ENCODE data around the gene CEMIP.

CEMIP gene

DNA sequence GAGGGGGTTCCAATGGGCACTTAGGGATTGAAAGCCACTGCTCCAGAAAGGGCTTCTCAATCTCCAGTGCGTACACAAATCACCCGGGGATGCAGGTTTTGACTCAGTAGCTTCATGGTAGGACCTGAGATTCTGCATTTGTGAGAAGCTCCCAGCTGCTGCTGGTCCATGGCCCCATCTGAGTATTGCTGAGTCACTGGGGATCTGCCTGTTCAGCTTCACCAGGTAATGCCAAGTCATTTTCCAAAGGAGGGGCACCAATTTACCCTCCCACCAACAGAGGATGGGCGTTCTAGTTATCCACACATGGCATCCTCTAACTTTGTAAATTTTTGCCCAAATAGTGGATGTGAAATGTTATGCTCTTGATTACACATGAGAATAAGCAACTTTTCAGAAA lies 12.9 kb upstream of the CEMIP start:
- DNase-seq (ENCODE audit: low spot score in 2 of 2) (no peak), ATAC-seq (replicated peaks; ENCODE audit: extremely low read depth, poor library complexity, severe bottlenecking) (no peak)
- Mint-ChIP-seq H3K27ac (ENCODE audit: low read depth) (no peak overlapping the region), H3K27me3 (no peaks in the 10 kb centered on the region), H3K9me3 (no peaks in the 10 kb centered on the region), H3K4me3 (no peak overlapping the region), H3K4me1 (peaks cover 7% of the 10 kb centered on the region), H3K36me3 (ENCODE audit: insufficient read depth) (no peaks in the 10 kb centered on the region)

DNA sequence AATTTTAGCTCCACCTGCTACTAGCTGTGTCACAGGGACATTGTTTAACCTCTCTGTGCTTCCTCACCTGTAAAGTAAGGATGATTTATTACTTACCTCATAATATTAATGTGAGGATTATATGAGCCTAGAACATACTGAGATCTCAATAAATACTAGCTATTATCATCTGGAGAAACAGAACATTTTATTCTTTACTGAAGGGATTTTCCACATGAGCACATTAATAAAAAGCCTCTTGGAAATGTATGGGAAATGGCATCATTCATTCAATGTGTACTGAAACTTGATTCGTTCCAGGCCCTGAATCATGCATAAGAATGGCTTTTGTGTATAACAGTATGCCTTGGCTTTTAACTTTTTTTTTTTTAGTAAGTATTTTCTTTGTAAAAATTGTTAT lies 11.0 kb upstream of the CEMIP start:
- DNase-seq (ENCODE audit: low spot score in 2 of 2) (no peak), ATAC-seq (replicated peaks; ENCODE audit: extremely low read depth, poor library complexity, severe bottlenecking) (no peak)
- Mint-ChIP-seq H3K27me3 (no peaks in the 10 kb centered on the region), H3K4me1 (peaks cover 7% of the 10 kb centered on the region), H3K9me3 (no peaks in the 10 kb centered on the region), H3K36me3 (ENCODE audit: insufficient read depth) (no peaks in the 10 kb centered on the region), H3K27ac (ENCODE audit: low read depth) (no peak overlapping the region), H3K4me3 (no peak overlapping the region)

DNA sequence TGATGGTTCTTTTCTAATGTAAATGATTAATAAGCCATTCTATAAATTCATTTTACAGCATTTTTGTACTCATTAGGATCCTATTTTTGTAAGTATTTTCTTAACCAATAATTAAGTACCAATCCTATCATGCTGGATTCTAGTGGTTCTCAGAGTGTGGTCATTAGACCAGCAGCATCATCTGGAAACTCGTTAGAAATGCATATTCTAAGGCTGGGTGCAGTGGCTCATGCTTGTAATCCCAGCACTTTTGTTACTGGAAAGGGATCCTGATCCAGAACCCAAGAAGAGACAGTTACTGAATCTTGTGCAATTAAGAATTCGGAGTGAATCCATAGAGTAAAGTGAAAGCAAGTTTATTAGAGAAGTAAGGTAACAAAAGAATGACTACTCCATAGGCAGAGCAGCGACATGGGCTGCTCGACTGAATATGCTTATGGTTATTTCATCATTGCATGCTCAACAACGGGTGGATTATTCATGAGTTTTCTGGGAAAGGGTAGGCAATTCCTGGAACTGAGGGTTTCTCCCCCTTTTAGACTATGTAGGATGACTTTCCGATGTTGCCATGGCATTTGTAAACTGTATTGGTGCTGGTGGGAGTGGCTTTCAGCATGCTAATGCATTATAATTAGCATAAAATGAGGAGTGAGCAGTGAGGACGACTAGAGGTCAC lies 9.9 kb upstream of the CEMIP start:
- peaks cover 7% of the 10 kb centered on the region for H3K4me1 Mint-ChIP-seq
- H3K36me3 Mint-ChIP-seq (ENCODE audit: insufficient read depth): no peaks in the 10 kb centered on the region
- no peaks in the 10 kb centered on the region for H3K27me3 Mint-ChIP-seq

GRCh38 chr15:80769829-80770705 lies 9.1 kb upstream of the CEMIP start:
- no peaks in the 10 kb centered on the region for H3K27me3 Mint-ChIP-seq
- no peaks in the 10 kb centered on the region for H3K36me3 Mint-ChIP-seq (ENCODE audit: insufficient read depth)
- H3K27ac Mint-ChIP-seq (ENCODE audit: low read depth): no peak overlapping the region
- H3K4me1 Mint-ChIP-seq: peaks cover 7% of the 10 kb centered on the region
- DNase-seq (ENCODE audit: low spot score in 2 of 2) (no peak), ATAC-seq (replicated peaks; ENCODE audit: extremely low read depth, poor library complexity, severe bottlenecking) (no peak)
- no peak overlapping the region for H3K4me3 Mint-ChIP-seq
- H3K9me3 Mint-ChIP-seq: no peaks in the 10 kb centered on the region

More for the DNA sequence above, 9.9 kb upstream of the CEMIP start:
- Mint-ChIP-seq H3K9me3 (no peaks in the 10 kb centered on the region), H3K27ac (ENCODE audit: low read depth) (no peak overlapping the region), H3K4me3 (no peak overlapping the region)
- DNase-seq (ENCODE audit: low spot score in 2 of 2) (no peak), ATAC-seq (replicated peaks; ENCODE audit: extremely low read depth, poor library complexity, severe bottlenecking) (no peak)

DNA sequence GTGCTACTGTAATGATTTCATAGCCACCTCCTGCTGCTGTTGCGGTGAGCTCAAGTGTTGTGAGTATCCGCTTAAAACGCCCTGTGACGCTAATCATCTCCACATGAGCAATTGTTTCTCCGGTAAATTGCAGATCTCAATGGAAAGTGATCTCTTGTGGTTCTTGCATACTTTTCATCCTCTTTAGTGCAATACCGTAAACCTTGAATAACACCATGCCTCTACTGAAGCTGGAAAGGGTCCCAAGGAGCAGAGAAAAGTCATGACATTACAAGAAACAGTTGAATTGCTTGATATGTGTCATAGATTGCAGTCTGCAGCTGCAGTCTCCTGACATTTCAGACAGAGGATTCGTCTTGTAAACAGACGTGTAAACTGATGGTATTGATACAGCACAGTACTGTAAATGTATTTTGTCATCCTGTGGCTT lies 6.0 kb upstream of the CEMIP start:
- no peaks in the 10 kb centered on the region for H3K36me3 Mint-ChIP-seq (ENCODE audit: insufficient read depth)
- DNase-seq (ENCODE audit: low spot score in 2 of 2): no peak

GRCh38 chr15:80773792-80774352 lies 5.3 kb upstream of the CEMIP start:
- Mint-ChIP-seq H3K4me1 (peaks cover 7% of the 10 kb centered on the region), H3K36me3 (ENCODE audit: insufficient read depth) (no peaks in the 10 kb centered on the region), H3K27ac (ENCODE audit: low read depth) (no peak overlapping the region), H3K27me3 (peaks cover 15% of the 10 kb centered on the region), H3K9me3 (no peaks in the 10 kb centered on the region), H3K4me3 (no peak overlapping the region)
- DNase-seq (ENCODE audit: low spot score in 2 of 2) (no peak), ATAC-seq (replicated peaks; ENCODE audit: extremely low read depth, poor library complexity, severe bottlenecking) (no peak)

More for the DNA sequence above, 6.0 kb upstream of the CEMIP start:
- no peak for ATAC-seq (replicated peaks; ENCODE audit: extremely low read depth, poor library complexity, severe bottlenecking)
- H3K4me1 Mint-ChIP-seq: peaks cover 7% of the 10 kb centered on the region
- H3K27me3 Mint-ChIP-seq: peaks cover 11% of the 10 kb centered on the region
- no peaks in the 10 kb centered on the region for H3K9me3 Mint-ChIP-seq
- H3K27ac Mint-ChIP-seq (ENCODE audit: low read depth): no peak overlapping the region
- H3K4me3 Mint-ChIP-seq: no peak overlapping the region

- no peak for DNase-seq (ENCODE audit: low spot score in 2 of 2)
- no peaks in the 10 kb centered on the region for H3K36me3 Mint-ChIP-seq (ENCODE audit: insufficient read depth)
- no peaks in the 10 kb centered on the region for H3K9me3 Mint-ChIP-seq
- no peak for ATAC-seq (replicated peaks; ENCODE audit: extremely low read depth, poor library complexity, severe bottlenecking)
- H3K4me1 Mint-ChIP-seq: peaks cover 4% of the 10 kb centered on the region
- peaks cover 18% of the 10 kb centered on the region for H3K27me3 Mint-ChIP-seq
- H3K27ac Mint-ChIP-seq (ENCODE audit: low read depth): no peak overlapping the region
- H3K4me3 Mint-ChIP-seq: no peak overlapping the region
These were observed 4.7 kb upstream of the CEMIP start for GRCh38 chr15:80774486-80774885.

- ATAC-seq (replicated peaks; ENCODE audit: extremely low read depth, poor library complexity, severe bottlenecking): no peak
- H3K27ac Mint-ChIP-seq (ENCODE audit: low read depth): no peak overlapping the region
- no peak overlapping the region for H3K4me3 Mint-ChIP-seq
- peaks cover under 1% of the 10 kb centered on the region for H3K36me3 Mint-ChIP-seq (ENCODE audit: insufficient read depth)
- H3K9me3 Mint-ChIP-seq: no peaks in the 10 kb centered on the region
- peaks cover 9% of the 10 kb centered on the region for H3K4me1 Mint-ChIP-seq
- DNase-seq (ENCODE audit: low spot score in 2 of 2): no peak
- H3K27me3 Mint-ChIP-seq: peaks cover 26% of the 10 kb centered on the region
These were observed 3.8 kb upstream of the CEMIP start for GRCh38 chr15:80775338-80775737.

DNA sequence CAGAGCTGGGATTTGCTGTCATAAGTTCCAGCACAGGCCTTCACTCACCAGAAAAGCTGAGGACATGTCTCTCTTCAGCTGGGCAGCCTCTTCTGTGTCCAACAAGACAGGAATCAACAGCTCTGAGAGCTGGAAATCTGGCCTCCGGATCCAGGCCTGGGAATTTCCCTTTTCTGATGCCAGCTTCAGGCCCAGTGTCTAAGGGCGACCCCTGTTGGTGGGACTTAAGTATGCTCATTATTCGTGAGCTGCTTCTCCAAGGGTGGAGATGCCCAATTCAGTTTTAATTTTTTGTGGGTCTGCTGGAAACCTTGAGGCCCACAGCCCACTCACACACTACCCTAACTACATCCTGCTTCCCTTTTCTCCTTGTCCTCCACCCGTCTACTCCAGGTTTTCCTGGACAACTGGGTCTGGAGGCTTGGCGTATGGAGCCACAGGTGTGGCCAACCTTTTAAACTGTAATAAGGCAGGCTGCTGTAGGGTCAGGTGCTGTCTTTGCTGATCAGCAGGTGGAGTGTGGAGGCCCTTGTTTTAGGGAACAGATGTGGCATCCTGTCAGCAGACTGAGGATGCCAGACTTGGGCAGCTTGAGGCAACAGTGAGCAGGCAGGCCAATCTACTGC lies 2.6 kb upstream of the CEMIP start:
- Mint-ChIP-seq H3K27ac (ENCODE audit: low read depth) (no peak overlapping the region), H3K36me3 (ENCODE audit: insufficient read depth) (peaks cover 2% of the 10 kb centered on the region), H3K9me3 (no peaks in the 10 kb centered on the region), H3K4me3 (no peak overlapping the region), H3K4me1 (peaks cover 9% of the 10 kb centered on the region), H3K27me3 (peaks cover 38% of the 10 kb centered on the region)
- DNase-seq (ENCODE audit: low spot score in 2 of 2) (peak; percentile 44 to 48), ATAC-seq (replicated peaks; ENCODE audit: extremely low read depth, poor library complexity, severe bottlenecking) (no peak)

DNA sequence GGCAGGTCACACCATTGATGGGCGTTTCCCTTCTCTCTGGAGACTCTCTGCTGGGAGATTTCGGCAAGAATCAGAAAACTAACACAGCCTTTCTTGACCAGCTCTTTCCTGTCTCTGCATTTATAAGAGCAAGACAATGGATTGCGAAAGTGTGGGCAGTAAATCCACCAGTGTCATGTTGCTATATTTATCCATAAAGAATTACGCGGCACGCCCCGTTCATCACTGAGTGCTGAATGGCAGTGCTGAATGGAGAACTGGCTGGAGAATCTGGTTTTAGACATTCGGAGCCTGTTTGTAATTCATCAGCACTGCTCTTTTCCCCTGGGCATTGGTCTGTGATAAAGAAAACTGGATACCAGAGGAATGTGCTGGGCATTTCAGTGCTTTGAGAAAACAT lies 2.0 kb upstream of the CEMIP start:
- ATAC-seq (replicated peaks; ENCODE audit: extremely low read depth, poor library complexity, severe bottlenecking) (no peak), DNase-seq (ENCODE audit: low spot score in 2 of 2) (no peak)
- Mint-ChIP-seq H3K4me3 (no peak overlapping the region), H3K36me3 (ENCODE audit: insufficient read depth) (peaks cover 2% of the 10 kb centered on the region), H3K9me3 (no peaks in the 10 kb centered on the region), H3K27ac (ENCODE audit: low read depth) (no peak overlapping the region), H3K27me3 (peaks cover 44% of the 10 kb centered on the region), H3K4me1 (peaks cover 9% of the 10 kb centered on the region)

DNA sequence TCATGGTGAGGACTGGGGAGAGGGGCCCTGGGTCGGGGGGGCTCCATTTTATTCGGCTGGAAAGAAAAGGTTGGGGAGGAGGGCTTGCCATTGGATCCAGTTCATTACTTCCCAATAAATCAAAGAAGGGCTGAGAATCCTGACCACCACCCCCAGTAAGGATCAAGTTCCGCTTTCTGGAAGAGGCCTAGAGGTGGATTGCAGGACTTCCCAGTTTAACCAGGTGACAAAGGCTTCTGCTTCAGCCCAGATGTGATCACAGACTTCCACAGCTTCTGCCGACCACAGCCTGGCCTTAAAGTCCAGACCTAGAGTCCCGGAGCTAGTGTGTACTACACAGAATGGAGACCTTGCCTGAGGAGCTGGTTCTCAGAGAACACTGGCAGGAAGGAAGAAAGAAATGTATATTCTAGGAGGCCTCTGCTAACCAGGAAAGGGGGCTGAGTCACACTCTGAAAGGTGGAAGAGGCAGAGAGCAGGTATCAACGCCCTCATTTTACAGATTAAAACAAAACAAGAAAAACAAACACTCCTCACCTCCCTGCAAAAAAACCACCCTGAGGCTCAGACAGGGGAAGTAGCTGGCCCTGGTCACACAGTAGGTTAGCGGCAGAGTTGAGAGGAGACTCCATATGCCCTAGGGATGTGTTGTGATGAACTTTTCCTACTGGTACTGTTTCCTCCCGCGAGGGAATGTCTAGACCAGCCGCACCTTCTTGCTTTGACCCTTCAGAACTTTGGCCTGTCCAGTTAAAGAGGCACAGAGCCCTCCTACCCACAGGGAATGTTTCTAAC lies 1.1 kb upstream of the CEMIP start:
- H3K36me3 Mint-ChIP-seq (ENCODE audit: insufficient read depth): peaks cover 2% of the 10 kb centered on the region

GRCh38 chr15:80778621-80778963 lies 578 bp upstream of the CEMIP start:
- Mint-ChIP-seq H3K27ac (ENCODE audit: low read depth) (no peak overlapping the region), H3K4me1 (peaks cover 9% of the 10 kb centered on the region), H3K27me3 (peaks cover 58% of the 10 kb centered on the region), H3K4me3 (no peak overlapping the region), H3K36me3 (ENCODE audit: insufficient read depth) (peaks cover 2% of the 10 kb centered on the region), H3K9me3 (no peaks in the 10 kb centered on the region)
- DNase-seq (ENCODE audit: low spot score in 2 of 2) (no peak), ATAC-seq (replicated peaks; ENCODE audit: extremely low read depth, poor library complexity, severe bottlenecking) (no peak)

More for the DNA sequence above, 1.1 kb upstream of the CEMIP start:
- no peaks in the 10 kb centered on the region for H3K9me3 Mint-ChIP-seq
- no peak overlapping the region for H3K27ac Mint-ChIP-seq (ENCODE audit: low read depth)
- no peak overlapping the region for H3K4me3 Mint-ChIP-seq
- no peak for ATAC-seq (replicated peaks; ENCODE audit: extremely low read depth, poor library complexity, severe bottlenecking)
- peaks cover 9% of the 10 kb centered on the region for H3K4me1 Mint-ChIP-seq
- peaks cover 52% of the 10 kb centered on the region for H3K27me3 Mint-ChIP-seq
- no peak for DNase-seq (ENCODE audit: low spot score in 2 of 2)
